GM23248 (cell line): Measurements from ENCODE around the gene RAB11FIP5. TPM values are rescaled to one million over a fixed set of nuclear protein-coding genes. Genes with fewer than 3 reads are reported as not detected.

Source experiments
- DNase-seq: peaks from one replicate; pipeline ENCODE4 v3.0.0-alpha.2; 2015
- H2AFZ ChIP-seq: fragments of 200-600 bp; sonication (generic); 2 replicates; pipeline ENCODE4 v1.6.1; 2016; ENCODE audit warnings: antibody characterized with exemption
- H3F3A ChIP-seq: fragments of 200-600 bp; sonication (generic); 2 replicates; pipeline ENCODE4 v1.6.1; 2016; ENCODE audit warnings: mild to moderate bottlenecking, antibody characterized with exemption, mixed run types; ENCODE audit not compliant: insufficient read depth
- H3K27ac ChIP-seq: fragments of 200-600 bp; sonication (generic); 2 replicates; pipeline ENCODE4 v1.5.1; 2016; ENCODE audit warnings: mild to moderate bottlenecking
- H3K27me3 ChIP-seq: fragments of 200-600 bp; sonication (generic); replicated peaks from 2 replicates; pipeline ENCODE4 v1.6.1; 2016; ENCODE audit warnings: mild to moderate bottlenecking; ENCODE audit not compliant: insufficient read depth
- H3K36me3 ChIP-seq: fragments of 200-600 bp; sonication (generic); 2 replicates; pipeline ENCODE4 v1.6.1; 2016; ENCODE audit warnings: low read depth, mild to moderate bottlenecking
- H3K4me1 ChIP-seq: fragments of 200-600 bp; sonication (generic); 2 replicates; pipeline ENCODE4 v1.6.1; 2016; ENCODE audit warnings: mild to moderate bottlenecking; ENCODE audit not compliant: insufficient read depth
- H3K4me2 ChIP-seq: fragments of 200-600 bp; sonication (generic); one replicate; pipeline ENCODE4 v1.6.1; 2016; ENCODE audit warnings: mild to moderate bottlenecking; ENCODE audit not compliant: unreplicated experiment
- H3K4me3 ChIP-seq: fragments of 200-600 bp; sonication (generic); 2 replicates; pipeline ENCODE4 v1.5.1; 2016; ENCODE audit warnings: mild to moderate bottlenecking
- H3K79me2 ChIP-seq: fragments of 200-600 bp; sonication (generic); 2 replicates; pipeline ENCODE4 v1.6.1; 2016; ENCODE audit warnings: mild to moderate bottlenecking; ENCODE audit not compliant: insufficient read depth
- H3K9ac ChIP-seq: fragments of 200-600 bp; sonication (generic); 2 replicates; pipeline ENCODE4 v1.6.1; 2016; ENCODE audit warnings: mild to moderate bottlenecking
- H3K9me2 ChIP-seq: fragments of 200-600 bp; sonication (generic); 2 replicates; pipeline ENCODE4 v1.6.1; 2016; ENCODE audit warnings: mixed run types, mild to moderate bottlenecking, moderate library complexity; ENCODE audit not compliant: insufficient read depth
- H3K9me3 ChIP-seq: fragments of 200-600 bp; sonication (generic); one replicate; pipeline ENCODE4 v1.6.1; 2017; ENCODE audit warnings: low read depth
- H4K20me1 ChIP-seq: fragments of 200-600 bp; sonication (generic); 2 replicates; pipeline ENCODE4 v1.6.0; 2016; ENCODE audit not compliant: insufficient read depth
- EZH2 ChIP-seq: fragments of 200-600 bp; sonication (generic); IDR thresholded peaks from 2 replicates; pipeline ENCODE4 v1.6.1; 2018; ENCODE audit warnings: antibody characterized with exemption, mild to moderate bottlenecking; ENCODE audit not compliant: insufficient read depth, poor library complexity, severe bottlenecking
- EZH2phosphoT487 ChIP-seq: fragments of 200-600 bp; sonication (generic); IDR thresholded peaks from 2 replicates; pipeline ENCODE4 v1.6.1; 2018; ENCODE audit warnings: antibody characterized with exemption, moderate library complexity, mild to moderate bottlenecking, low read depth; ENCODE audit not compliant: insufficient read depth
- WGBS, 2 experiments: methylation state at CpG; one replicate each; pipeline ENCODE4 v1.1.6; 2015 to 2017; ENCODE audit warnings: low lambda C conversion rate in 2 of 2, low coverage in 1 of 2; ENCODE audit errors: missing lambda C conversion rate in 2 of 2; 5-methylcytosine and 5-hydroxymethylcytosine counted together
- in situ Hi-C: fragments of 300-500 bp; cut with MboI; formaldehyde crosslinking; loops from 2 replicates; pipeline ENCODE4 v1.15.0; 2020
- polyA plus RNA-seq: library from polyadenylated mRNA; unstranded; fragments of >200 nt; fragmentation: Nextera tagmentation; extraction: Ambion mirVana; gene quantifications from 2 replicates; pipeline ENCODE4 v1.2.1, GENCODE V29; 2016
- total RNA-seq: library from RNA; depleted of rRNA; stranded (reverse); fragments of >200 nt; shearing (Covaris generic); gene quantifications from 2 replicates; pipeline ENCODE4 v1.2.3, GENCODE V29; 2014; rRNA removed

The RAB11FIP5 gene
- total and polyA plus RNA-seq, 2 experiments from 2014 or later: 34.4 to 71.9 TPM

GRCh38 chr2:73027340-73027739 lies 85.4 kb downstream of the RAB11FIP5 start:
- Histone ChIP-seq H3K27me3 (no peaks in the 10 kb centered on the region), H3K4me2 (no peak overlapping the region), H3K9me3 (no peaks in the 10 kb centered on the region), H3K79me2 (no peaks in the 10 kb centered on the region), H3K4me3 (no peak overlapping the region), H3F3A (no peaks in the 10 kb centered on the region), H3K4me1 (peaks cover 10% of the 10 kb centered on the region; the same call in 1 of the 2 replicates), H3K27ac (no peak overlapping the region), H3K9ac (no peak overlapping the region), H2AFZ (no peak overlapping the region), H4K20me1 (no peaks in the 10 kb centered on the region), H3K9me2 (no peaks in the 10 kb centered on the region), H3K36me3 (no peaks in the 10 kb centered on the region)
- WGBS, 2 experiments: 89 to 100% methylated on average over 1 of the region's 1 CpG
- in situ Hi-C loops: no loop called here
- no peak for TF ChIP-seq EZH2phosphoT487
- no peak for TF ChIP-seq EZH2
- no peak for DNase-seq

GRCh38 chr2:73023497-73023896 lies 89.3 kb downstream of the RAB11FIP5 start:
- WGBS, 2 experiments: 39 to 60% methylated on average over 1 of the region's 1 CpG
- no peaks in the 10 kb centered on the region for H3K79me2 ChIP-seq
- H3K4me3 ChIP-seq: no peak overlapping the region
- no peaks in the 10 kb centered on the region for H3K9me3 ChIP-seq
- no peaks in the 10 kb centered on the region for H3K36me3 ChIP-seq
- no peaks in the 10 kb centered on the region for H4K20me1 ChIP-seq
- H3K9me2 ChIP-seq: no peaks in the 10 kb centered on the region; the same call in 1 of the 2 replicates
- no peak overlapping the region for H3K9ac ChIP-seq
- H3F3A ChIP-seq: no peaks in the 10 kb centered on the region
- DNase-seq: no peak
- no peak overlapping the region for H3K4me2 ChIP-seq
- no peak overlapping the region for H3K27ac ChIP-seq
- in situ Hi-C loops: no loop called here
- TF ChIP-seq EZH2: no peak
- TF ChIP-seq EZH2phosphoT487: no peak
- no peaks in the 10 kb centered on the region for H3K27me3 ChIP-seq
- peaks cover 11% of the 10 kb centered on the region for H3K4me1 ChIP-seq
- no peak overlapping the region for H2AFZ ChIP-seq

Other genes starting within 250 kb of the RAB11FIP5 start
- gene SPR, start 225.5 kb downstream of the RAB11FIP5 start, total RNA-seq: 21.1 and 39.0 TPM in 2 replicates
- 17.1 and 19.6 TPM in 2 replicates for gene SPR, start 225.5 kb downstream of the RAB11FIP5 start, polyA plus RNA-seq
- gene EMX1, start 195.4 kb downstream of the RAB11FIP5 start, total RNA-seq: not detected in 2 replicates
- not detected in 2 replicates for gene EMX1, start 195.4 kb downstream of the RAB11FIP5 start, polyA plus RNA-seq
- 16.4 and 17.1 TPM in 2 replicates for gene SFXN5, start 41.2 kb downstream of the RAB11FIP5 start, total RNA-seq
- 7.3 and 10.0 TPM in 2 replicates for gene SFXN5, start 41.2 kb downstream of the RAB11FIP5 start, polyA plus RNA-seq
- not detected in 2 replicates for gene NOTO, start 89.6 kb upstream of the RAB11FIP5 start, total RNA-seq
- gene NOTO, start 89.6 kb upstream of the RAB11FIP5 start, polyA plus RNA-seq: not detected in 2 replicates
- gene SMYD5, start 101.3 kb upstream of the RAB11FIP5 start, total RNA-seq: 20.1 and 33.0 TPM in 2 replicates
- 15.0 and 17.5 TPM in 2 replicates for gene SMYD5, start 101.3 kb upstream of the RAB11FIP5 start, polyA plus RNA-seq
- 40.7 and 44.3 TPM in 2 replicates for gene PRADC1, start 120.3 kb upstream of the RAB11FIP5 start, total RNA-seq
- gene PRADC1, start 120.3 kb upstream of the RAB11FIP5 start, polyA plus RNA-seq: 46.7 and 47.8 TPM in 2 replicates
- 272 and 316 TPM in 2 replicates for gene CCT7, start 121.4 kb upstream of the RAB11FIP5 start, total RNA-seq
- 213 and 225 TPM in 2 replicates for gene CCT7, start 121.4 kb upstream of the RAB11FIP5 start, polyA plus RNA-seq
- 1.0 and 1.1 TPM in 2 replicates for gene FBXO41, start 171.5 kb upstream of the RAB11FIP5 start, total RNA-seq
- 0.38 and 0.44 TPM in 2 replicates for gene FBXO41, start 171.5 kb upstream of the RAB11FIP5 start, polyA plus RNA-seq
- gene EGR4, start 180.6 kb upstream of the RAB11FIP5 start, total RNA-seq: not detected in 2 replicates
- gene EGR4, start 180.6 kb upstream of the RAB11FIP5 start, polyA plus RNA-seq: 0.08 TPM in 1 of 2 replicates, not detected in the other